ENCODE measurements around the gene KIF18B. TPM values are rescaled to one million over a fixed set of nuclear protein-coding genes. Genes with fewer than 3 reads are reported as not detected.

The KIF18B gene
- total and polyA plus RNA-seq, 2 donors (not counting 3 experiments of a cell fraction or from before 2014, with no cell fraction given), result 24.5 to 50.3 TPM

- dilution Hi-C loops (cut with MboI; ENCODE audit: extremely low pct_ligation_motif_present, low sequenced_read_pairs), result no loop called here
- Histone ChIP-seq H3K36me3 (ENCODE audit: control insufficient read depth in 2 of 2, extremely low read depth in 1 of 2, insufficient read depth in 2 of 2, low read length in 2 of 2) (no peaks in the 10 kb centered on the region), H3K27me3 (ENCODE audit: control insufficient read depth in 2 of 2, insufficient read depth in 2 of 2, low read length in 2 of 2) (peaks cover 54 to 57% of the 10 kb centered on the region in 2 experiments), H3K27ac (ENCODE audit: insufficient read depth, low read depth, low read length) (no peak overlapping the region), H3K9me3 (replicated peaks; ENCODE audit: control insufficient read depth, insufficient read depth, low read length) (no peaks in the 10 kb centered on the region), H3K9ac (replicated peaks; ENCODE audit: extremely low read depth, insufficient read depth, low read length) (no peak overlapping the region), H3K4me3 (replicated peaks in 1 of 3; ENCODE audit: insufficient read depth in 1 of 3, low read depth in 1 of 3, low read length in 3 of 3) (no peak overlapping the region), H3K79me2 (ENCODE audit: control insufficient read depth, insufficient read depth, low read length) (no peaks in the 10 kb centered on the region), H3K9me1 (replicated peaks; ENCODE audit: control insufficient read depth, extremely low read depth, insufficient read depth, low read length) (no peaks in the 10 kb centered on the region), H3K4me1 (ENCODE audit: control insufficient read depth, extremely low read depth, insufficient read depth, low read length) (peaks cover 8% of the 10 kb centered on the region), H2AFZ (ENCODE audit: low read depth, low read length) (no peak overlapping the region), H3K4me2 (ENCODE audit: insufficient read depth, low read length) (no peak overlapping the region), H4K20me1 (replicated peaks; ENCODE audit: control insufficient read depth, extremely low read depth, insufficient read depth, low read length) (no peaks in the 10 kb centered on the region)
- intact Hi-C loops (cut with micrococcal nuclease), result loop anchor here (1.0 to 5.0 kb wide), 2 partner anchors 21 to 49 kb away; partner anchors contain the start of gene KIF18B
- no TSS peak for BruUV-seq (replicated peaks)
- TF ChIP-seq JUN (IDR thresholded peaks at IDR 0.05; ENCODE audit: borderline replicate concordance, insufficient read depth, insufficient read length, low read depth), result no peak
- TF ChIP-seq MYC (IDR thresholded peaks at IDR 0.05; ENCODE audit: low read depth, low read length), result no peak
- no peak for TF ChIP-seq FOS (IDR thresholded peaks at IDR 0.05; ENCODE audit: borderline replicate concordance, insufficient read depth, low read length)
- TF ChIP-seq GATA2 (IDR thresholded peaks at IDR 0.05; ENCODE audit: insufficient read depth, insufficient read length, low read depth, low read length), result no peak
- TF ChIP-seq, protein P1, sequence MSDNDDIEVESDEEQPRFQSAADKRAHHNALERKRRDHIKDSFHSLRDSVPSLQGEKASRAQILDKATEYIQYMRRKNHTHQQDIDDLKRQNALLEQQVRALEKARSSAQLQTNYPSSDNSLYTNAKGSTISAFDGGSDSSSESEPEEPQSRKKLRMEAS (IDR thresholded peaks at IDR 0.05; ENCODE audit: insufficient read depth, insufficient read length), result no peak
- no peak for TF ChIP-seq POLR2A (IDR thresholded peaks at IDR 0.05; ENCODE audit: low read depth, low read length)
- POLR2A ChIA-PET, result interaction anchor here (0.6 to 1.0 kb wide), 5 partner anchors 9 to 1579 kb away, joined by 3 to 6 read pairs (median 5); no protein-coding TSS in a partner anchor
- no peak for FAIRE-seq
- DNase-seq (ENCODE audit: low read depth, low spot score), result no peak
- CTCF ChIA-PET, result interaction anchor here (0.6 to 2.0 kb wide), 9 partner anchors 8 to 871 kb away, joined by 3 to 6 read pairs (median 3); partner anchors contain the start of genes ACBD4 and PLCD3
Measured at GRCh38 chr17:44967907-44968224, 20.3 kb upstream of the KIF18B start.

DNA sequence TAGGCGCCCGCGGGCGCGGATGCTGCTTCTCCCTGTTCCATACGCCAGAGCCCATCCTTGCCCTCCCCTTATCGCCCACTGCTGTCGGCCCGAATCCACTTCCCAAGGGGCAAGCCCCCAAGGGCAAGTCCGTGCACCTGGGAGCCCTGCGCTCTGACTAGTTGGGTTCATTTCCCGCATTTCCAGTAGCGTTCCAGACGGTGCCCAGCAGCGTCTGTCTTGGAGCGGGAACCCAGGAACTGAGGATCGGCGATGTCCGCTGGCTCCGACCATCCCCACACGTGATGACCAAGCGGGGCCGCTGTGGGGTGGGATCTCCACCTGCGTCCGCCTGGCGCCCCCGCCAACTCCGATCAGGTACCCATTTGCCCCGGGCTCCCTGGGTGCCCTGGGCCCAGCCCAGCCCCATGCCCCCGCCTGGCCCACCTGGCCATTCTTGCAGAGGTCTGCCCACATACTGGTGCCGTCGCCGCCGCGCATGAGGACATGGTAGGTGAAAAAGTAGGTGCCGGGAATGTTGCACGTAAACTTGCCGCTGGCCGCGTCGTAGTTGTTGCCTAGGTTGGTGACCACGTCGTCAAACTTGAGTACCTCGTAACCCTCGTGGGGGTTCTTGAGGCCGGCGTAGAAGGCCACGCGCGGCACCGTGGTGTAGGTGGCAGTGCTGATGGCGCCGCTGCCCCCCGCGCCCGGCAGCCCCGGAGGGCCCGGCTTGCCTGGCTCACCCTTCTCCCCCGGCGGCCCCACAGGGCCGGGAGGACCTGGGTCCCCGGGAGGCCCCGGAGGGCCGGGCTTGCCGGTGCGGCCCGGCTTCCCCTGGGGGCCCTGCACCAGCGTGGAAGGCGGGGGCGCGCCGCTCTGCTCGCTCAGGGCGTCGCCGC is 19.7 kb upstream of the KIF18B start:
- ChIA-PET POLR2A (no interaction called here), CTCF (interaction anchor here (0.6 kb wide), 1 partner anchor 9 kb away, joined by 3 read pairs; no protein-coding TSS in a partner anchor)
- no peaks in the 10 kb centered on the region for H3K9me3 ChIP-seq (replicated peaks; ENCODE audit: control insufficient read depth, insufficient read depth, low read length)
- H3K27me3 ChIP-seq (ENCODE audit: control insufficient read depth in 2 of 2, insufficient read depth in 2 of 2, low read length in 2 of 2), result peaks cover 54 to 57% of the 10 kb centered on the region in 2 experiments
- FAIRE-seq (no peak), DNase-seq (ENCODE audit: low read depth, low spot score) (no peak)
- H3K4me3 ChIP-seq (replicated peaks in 1 of 3; ENCODE audit: insufficient read depth in 1 of 3, low read depth in 1 of 3, low read length in 3 of 3), result no peak overlapping the region
- peaks cover 8% of the 10 kb centered on the region for H3K4me1 ChIP-seq (ENCODE audit: control insufficient read depth, extremely low read depth, insufficient read depth, low read length)
- H3K4me2 ChIP-seq (ENCODE audit: insufficient read depth, low read length), result no peak overlapping the region
- H3K79me2 ChIP-seq (ENCODE audit: control insufficient read depth, insufficient read depth, low read length), result no peaks in the 10 kb centered on the region
- no peaks in the 10 kb centered on the region for H4K20me1 ChIP-seq (replicated peaks; ENCODE audit: control insufficient read depth, extremely low read depth, insufficient read depth, low read length)
- BruUV-seq (replicated peaks), result no TSS peak
- H3K36me3 ChIP-seq (ENCODE audit: control insufficient read depth in 2 of 2, extremely low read depth in 1 of 2, insufficient read depth in 2 of 2, low read length in 2 of 2), result no peaks in the 10 kb centered on the region
- no peak overlapping the region for H3K27ac ChIP-seq (ENCODE audit: insufficient read depth, low read depth, low read length)
- intact Hi-C loops (cut with micrococcal nuclease), result loop anchor here (5.0 kb wide), 1 partner anchor 50 kb away; no protein-coding TSS in a partner anchor
- TF ChIP-seq FOS (IDR thresholded peaks at IDR 0.05; ENCODE audit: borderline replicate concordance, insufficient read depth, low read length) (no peak), MYC (IDR thresholded peaks at IDR 0.05; ENCODE audit: low read depth, low read length) (no peak), EZH2 (IDR thresholded peaks at IDR 0.05; ENCODE audit: borderline replicate concordance, low read depth, low read length, severe bottlenecking) (peak; percentile 100)
- no peak overlapping the region for H3K9ac ChIP-seq (replicated peaks; ENCODE audit: extremely low read depth, insufficient read depth, low read length)
- dilution Hi-C loops (cut with MboI; ENCODE audit: extremely low pct_ligation_motif_present, low sequenced_read_pairs), result no loop called here
- no peaks in the 10 kb centered on the region for H3K9me1 ChIP-seq (replicated peaks; ENCODE audit: control insufficient read depth, extremely low read depth, insufficient read depth, low read length)
- H2AFZ ChIP-seq (ENCODE audit: low read depth, low read length), result no peak overlapping the region

Data from endothelial cell of umbilical vein (primary cell).